Hematopoietic multipotent progenitor cell treated with erythropoietin and hydrocortisone succinate and interleukin-3 and kit ligand, for 8 days (in vitro differentiated cells): ENCODE measurements around the gene APBA2.

ENCODE experiments used
- DNase-seq: peaks from one replicate; pipeline ENCODE4 v3.0.0-alpha.2; 2015

APBA2 gene

GRCh38 chr15:28987337-28987736 is 101.6 kb downstream of the APBA2 start:
- DNase-seq = no peak

- peak; percentile 65 for DNase-seq
Observed at GRCh38 chr15:28989239-28989830, 103.6 kb downstream of the APBA2 start.

- no peak for DNase-seq
Observed at GRCh38 chr15:28989896-28990295, 104.1 kb downstream of the APBA2 start.

- DNase-seq = peak; percentile 3
Observed at GRCh38 chr15:28990390-28990789, 104.6 kb downstream of the APBA2 start.

GRCh38 chr15:28991236-28992171 is 105.7 kb downstream of the APBA2 start:
- DNase-seq = no peak

- DNase-seq = no peak
Observed at GRCh38 chr15:28992336-28992864, 106.6 kb downstream of the APBA2 start.

GRCh38 chr15:28993051-28993719 is 107.4 kb downstream of the APBA2 start:
- no peak for DNase-seq

GRCh38 chr15:28993720-28994053 is 107.9 kb downstream of the APBA2 start:
- DNase-seq = no peak

GRCh38 chr15:28994142-28994830 is 108.5 kb downstream of the APBA2 start:
- DNase-seq = no peak

- no peak for DNase-seq
Observed at GRCh38 chr15:28994831-28995596, 109.2 kb downstream of the APBA2 start.

- DNase-seq = no peak
Observed at GRCh38 chr15:28995705-28996104, 109.9 kb downstream of the APBA2 start.

GRCh38 chr15:28996289-28996688 is 110.5 kb downstream of the APBA2 start:
- no peak for DNase-seq

GRCh38 chr15:28996953-28997352 is 111.2 kb downstream of the APBA2 start:
- no peak for DNase-seq

GRCh38 chr15:28997791-28998190 is 112.0 kb downstream of the APBA2 start:
- no peak for DNase-seq

- DNase-seq = no peak
Observed at GRCh38 chr15:28998511-28998910, 112.7 kb downstream of the APBA2 start.

GRCh38 chr15:29003191-29003839 is 117.5 kb downstream of the APBA2 start:
- DNase-seq = no peak

GRCh38 chr15:29003840-29004233 is 118.1 kb downstream of the APBA2 start:
- DNase-seq = no peak

GRCh38 chr15:29005931-29006330 is 120.2 kb downstream of the APBA2 start:
- no peak for DNase-seq

- no peak for DNase-seq
Observed at GRCh38 chr15:29008846-29009245, 123.1 kb downstream of the APBA2 start.

GRCh38 chr15:29012097-29012496 is 126.3 kb downstream of the APBA2 start:
- DNase-seq = no peak

- DNase-seq = no peak
Observed at GRCh38 chr15:29014493-29014892, 128.7 kb downstream of the APBA2 start.

GRCh38 chr15:29016518-29016917 is 130.7 kb downstream of the APBA2 start:
- no peak for DNase-seq
